B cell (primary cell): Measurements from ENCODE around the gene GOT1.

ENCODE experiments used
- EZH2 ChIP-seq: IDR thresholded peaks from 2 replicates; pipeline ENCODE4 v1.6.1; 2012; ENCODE audit warnings: borderline replicate concordance, low read depth, mild to moderate bottlenecking, moderate library complexity, low read length; ENCODE audit not compliant: insufficient read depth, poor library complexity, severe bottlenecking
- TF ChIP-seq, protein P1 (sequence below): fragments of 200-600 bp; IDR thresholded peaks from one replicate; pipeline ENCODE4 v1.8.0; 2022; ENCODE audit warnings: antibody characterized with exemption, mild to moderate bottlenecking

DNA sequence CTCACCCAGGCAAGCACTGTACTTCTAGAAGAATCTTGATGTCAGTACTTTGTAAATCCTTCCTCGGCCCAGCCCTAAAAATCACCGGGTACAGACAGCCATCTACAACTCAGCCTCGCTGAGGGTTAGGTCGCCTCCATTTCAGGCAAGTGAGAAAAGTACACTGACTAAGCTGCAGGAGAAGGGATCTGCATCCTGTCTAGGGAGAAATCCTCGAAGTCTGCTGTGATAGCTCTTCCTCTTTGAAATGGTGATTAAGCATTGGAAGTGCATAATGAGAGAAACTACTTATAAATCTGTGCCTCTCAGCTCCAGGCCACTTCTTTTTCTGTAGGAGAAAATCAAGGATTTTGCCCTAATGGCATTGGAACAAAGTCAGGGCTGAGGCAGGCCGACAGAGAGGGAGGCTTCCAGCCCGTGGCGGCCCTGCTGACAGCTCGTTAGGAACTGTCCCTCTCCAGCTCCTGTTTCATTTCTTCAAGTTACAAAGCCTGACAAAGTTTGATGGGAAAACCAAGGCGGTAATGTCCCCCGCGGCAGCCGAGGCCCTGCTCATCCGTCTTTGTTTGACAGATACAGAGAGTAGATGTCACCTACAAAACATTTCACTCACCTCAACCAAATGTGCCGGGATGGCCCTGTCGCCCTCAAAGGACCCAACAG, 14.1 kb upstream of the GOT1 start:
- TF ChIP-seq, protein P1, sequence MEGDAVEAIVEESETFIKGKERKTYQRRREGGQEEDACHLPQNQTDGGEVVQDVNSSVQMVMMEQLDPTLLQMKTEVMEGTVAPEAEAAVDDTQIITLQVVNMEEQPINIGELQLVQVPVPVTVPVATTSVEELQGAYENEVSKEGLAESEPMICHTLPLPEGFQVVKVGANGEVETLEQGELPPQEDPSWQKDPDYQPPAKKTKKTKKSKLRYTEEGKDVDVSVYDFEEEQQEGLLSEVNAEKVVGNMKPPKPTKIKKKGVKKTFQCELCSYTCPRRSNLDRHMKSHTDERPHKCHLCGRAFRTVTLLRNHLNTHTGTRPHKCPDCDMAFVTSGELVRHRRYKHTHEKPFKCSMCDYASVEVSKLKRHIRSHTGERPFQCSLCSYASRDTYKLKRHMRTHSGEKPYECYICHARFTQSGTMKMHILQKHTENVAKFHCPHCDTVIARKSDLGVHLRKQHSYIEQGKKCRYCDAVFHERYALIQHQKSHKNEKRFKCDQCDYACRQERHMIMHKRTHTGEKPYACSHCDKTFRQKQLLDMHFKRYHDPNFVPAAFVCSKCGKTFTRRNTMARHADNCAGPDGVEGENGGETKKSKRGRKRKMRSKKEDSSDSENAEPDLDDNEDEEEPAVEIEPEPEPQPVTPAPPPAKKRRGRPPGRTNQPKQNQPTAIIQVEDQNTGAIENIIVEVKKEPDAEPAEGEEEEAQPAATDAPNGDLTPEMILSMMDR = no peak
- no peak for TF ChIP-seq EZH2
